Measurements from ENCODE around the gene GALNT2.

GALNT2 gene

GRCh38 chr1:230210981-230211336 lies 143.9 kb downstream of the GALNT2 start:
- H3K27me3 ChIP-seq (replicated peaks; ENCODE audit: control insufficient read depth, insufficient read depth, low read length), result no peaks in the 10 kb centered on the region
- TF ChIP-seq CTCF (IDR thresholded peaks at IDR 0.05; ENCODE audit: insufficient read depth, low read length, poor library complexity, severe bottlenecking), result no peak
- no peaks in the 10 kb centered on the region for H3K36me3 ChIP-seq (ENCODE audit: control insufficient read depth, insufficient read depth, low read length)
- no peak overlapping the region for H3K4me3 ChIP-seq (replicated peaks; ENCODE audit: low read depth, low read length)
- DNase-seq (ENCODE audit: extremely low read depth, insufficient read length), result no peak

GRCh38 chr1:230211436-230212145 lies 144.6 kb downstream of the GALNT2 start:
- H3K4me3 ChIP-seq (replicated peaks; ENCODE audit: low read depth, low read length), result no peak overlapping the region

GRCh38 chr1:230212405-230212936 lies 145.4 kb downstream of the GALNT2 start:
- no peaks in the 10 kb centered on the region for H3K27me3 ChIP-seq (replicated peaks; ENCODE audit: control insufficient read depth, insufficient read depth, low read length)
- DNase-seq (ENCODE audit: extremely low read depth, insufficient read length), result peak; percentile 51
- TF ChIP-seq CTCF (IDR thresholded peaks at IDR 0.05; ENCODE audit: insufficient read depth, low read length, poor library complexity, severe bottlenecking), result no peak
- no peaks in the 10 kb centered on the region for H3K36me3 ChIP-seq (ENCODE audit: control insufficient read depth, insufficient read depth, low read length)
- H3K4me3 ChIP-seq (replicated peaks; ENCODE audit: low read depth, low read length), result peak overlapping the region; percentile 47

More at GRCh38 chr1:230211436-230212145, 144.6 kb downstream of the GALNT2 start:
- no peaks in the 10 kb centered on the region for H3K36me3 ChIP-seq (ENCODE audit: control insufficient read depth, insufficient read depth, low read length)
- H3K27me3 ChIP-seq (replicated peaks; ENCODE audit: control insufficient read depth, insufficient read depth, low read length), result no peaks in the 10 kb centered on the region
- no peak for TF ChIP-seq CTCF (IDR thresholded peaks at IDR 0.05; ENCODE audit: insufficient read depth, low read length, poor library complexity, severe bottlenecking)
- no peak for DNase-seq (ENCODE audit: extremely low read depth, insufficient read length)

- TF ChIP-seq CTCF (IDR thresholded peaks at IDR 0.05; ENCODE audit: insufficient read depth, low read length, poor library complexity, severe bottlenecking), result no peak
Measured at GRCh38 chr1:230215031-230215430, 148.0 kb downstream of the GALNT2 start.

GRCh38 chr1:230215529-230215928 lies 148.5 kb downstream of the GALNT2 start:
- no peak for DNase-seq (ENCODE audit: extremely low read depth, insufficient read length)
- no peak for TF ChIP-seq CTCF (IDR thresholded peaks at IDR 0.05; ENCODE audit: insufficient read depth, low read length, poor library complexity, severe bottlenecking)
- Histone ChIP-seq H3K4me3 (replicated peaks; ENCODE audit: low read depth, low read length) (no peak overlapping the region), H3K36me3 (ENCODE audit: control insufficient read depth, insufficient read depth, low read length) (no peaks in the 10 kb centered on the region), H3K27me3 (replicated peaks; ENCODE audit: control insufficient read depth, insufficient read depth, low read length) (no peaks in the 10 kb centered on the region)

More at GRCh38 chr1:230215031-230215430, 148.0 kb downstream of the GALNT2 start:
- no peaks in the 10 kb centered on the region for H3K27me3 ChIP-seq (replicated peaks; ENCODE audit: control insufficient read depth, insufficient read depth, low read length)
- no peak for DNase-seq (ENCODE audit: extremely low read depth, insufficient read length)
- no peaks in the 10 kb centered on the region for H3K36me3 ChIP-seq (ENCODE audit: control insufficient read depth, insufficient read depth, low read length)
- H3K4me3 ChIP-seq (replicated peaks; ENCODE audit: low read depth, low read length), result no peak overlapping the region
